ENCODE results near the gene EFCC1. TPM values are rescaled to one million over a fixed set of nuclear protein-coding genes. Genes with fewer than 3 reads are reported as not detected.

EFCC1 gene
- total RNA-seq, 1 donor from 2014 or later = 0.67 TPM

DNA sequence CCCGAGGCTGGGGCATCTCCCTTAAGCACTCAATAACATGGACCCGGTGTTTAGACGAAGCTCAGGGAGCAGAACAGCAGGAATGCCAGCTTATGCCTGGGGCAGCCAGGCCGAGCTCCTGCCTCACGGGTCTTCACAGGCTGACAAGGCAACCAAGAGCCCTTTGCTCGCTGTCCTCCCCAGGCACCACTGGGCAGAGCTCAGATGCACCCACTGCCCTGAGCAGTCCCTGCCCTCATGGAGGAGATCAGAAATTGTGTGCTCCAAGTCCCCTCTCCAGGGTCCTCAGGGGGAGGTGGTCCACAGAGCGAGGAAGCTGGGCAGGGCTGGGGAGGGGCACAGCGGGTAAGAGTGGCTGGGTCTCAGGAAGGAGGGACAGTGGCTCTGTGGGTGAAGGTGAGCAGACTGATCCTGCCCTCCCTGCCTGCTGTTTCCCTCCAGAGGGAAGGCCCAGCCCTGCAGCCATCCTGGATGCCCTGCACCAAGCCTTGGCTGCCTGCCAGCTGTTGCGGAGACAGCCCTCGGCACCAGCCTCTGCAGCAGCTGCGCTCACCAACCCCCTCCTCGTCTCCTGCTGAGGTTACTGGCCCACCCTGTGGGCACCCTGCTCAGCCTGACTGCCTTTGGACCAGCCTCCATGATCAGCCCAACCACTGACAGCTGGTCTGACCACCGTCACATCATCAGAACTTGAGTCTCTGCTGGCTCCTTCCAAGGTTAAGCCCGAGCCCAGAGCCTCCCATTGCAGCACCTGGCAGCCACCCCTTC is 38.4 kb downstream of the EFCC1 start:
- TF ChIP-seq, protein P1, sequence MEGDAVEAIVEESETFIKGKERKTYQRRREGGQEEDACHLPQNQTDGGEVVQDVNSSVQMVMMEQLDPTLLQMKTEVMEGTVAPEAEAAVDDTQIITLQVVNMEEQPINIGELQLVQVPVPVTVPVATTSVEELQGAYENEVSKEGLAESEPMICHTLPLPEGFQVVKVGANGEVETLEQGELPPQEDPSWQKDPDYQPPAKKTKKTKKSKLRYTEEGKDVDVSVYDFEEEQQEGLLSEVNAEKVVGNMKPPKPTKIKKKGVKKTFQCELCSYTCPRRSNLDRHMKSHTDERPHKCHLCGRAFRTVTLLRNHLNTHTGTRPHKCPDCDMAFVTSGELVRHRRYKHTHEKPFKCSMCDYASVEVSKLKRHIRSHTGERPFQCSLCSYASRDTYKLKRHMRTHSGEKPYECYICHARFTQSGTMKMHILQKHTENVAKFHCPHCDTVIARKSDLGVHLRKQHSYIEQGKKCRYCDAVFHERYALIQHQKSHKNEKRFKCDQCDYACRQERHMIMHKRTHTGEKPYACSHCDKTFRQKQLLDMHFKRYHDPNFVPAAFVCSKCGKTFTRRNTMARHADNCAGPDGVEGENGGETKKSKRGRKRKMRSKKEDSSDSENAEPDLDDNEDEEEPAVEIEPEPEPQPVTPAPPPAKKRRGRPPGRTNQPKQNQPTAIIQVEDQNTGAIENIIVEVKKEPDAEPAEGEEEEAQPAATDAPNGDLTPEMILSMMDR (IDR thresholded peaks at IDR 0.05; ENCODE audit: unreplicated experiment) = no peak

DNA sequence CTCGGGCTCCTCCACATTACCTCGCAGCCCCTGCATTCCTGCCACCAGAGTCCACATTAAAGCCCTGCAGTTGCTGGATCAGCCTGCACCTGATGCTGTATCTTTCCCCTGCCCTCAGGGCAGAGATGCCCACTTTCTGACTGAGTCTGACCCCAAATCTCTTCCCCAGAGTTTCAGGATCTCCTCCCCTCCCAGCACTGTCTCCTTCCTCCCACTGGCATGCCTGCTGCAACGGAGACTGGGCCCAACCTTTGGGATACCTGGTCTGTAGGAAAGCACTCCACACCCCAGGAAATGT is 38.9 kb downstream of the EFCC1 start:
- peaks cover 32% of the 10 kb centered on the region for H3K27me3 Mint-ChIP-seq (ENCODE audit: low read depth)
- H3K9me3 Mint-ChIP-seq = peaks cover 17% of the 10 kb centered on the region
- no peak overlapping the region for H3K4me3 Mint-ChIP-seq
- H3K36me3 Mint-ChIP-seq = peaks cover 3% of the 10 kb centered on the region
- peaks cover 4% of the 10 kb centered on the region for H3K4me1 Mint-ChIP-seq
- no peak overlapping the region for H3K27ac Mint-ChIP-seq
- TF ChIP-seq, protein P1 (IDR thresholded peaks at IDR 0.05; ENCODE audit: unreplicated experiment) = no peak
- no peak for DNase-seq (ENCODE audit: low spot score in 2 of 2, unreplicated experiment in 2 of 2)

More for the DNA sequence above, 38.4 kb downstream of the EFCC1 start:
- peak in 1 of 2 experiments; percentile 66 for DNase-seq (ENCODE audit: low spot score in 2 of 2, unreplicated experiment in 2 of 2)
- Mint-ChIP-seq H3K36me3 (no peaks in the 10 kb centered on the region), H3K4me1 (peaks cover 4% of the 10 kb centered on the region), H3K27ac (no peak overlapping the region), H3K4me3 (no peak overlapping the region), H3K9me3 (peaks cover 12% of the 10 kb centered on the region), H3K27me3 (ENCODE audit: low read depth) (peaks cover 32% of the 10 kb centered on the region)

DNA sequence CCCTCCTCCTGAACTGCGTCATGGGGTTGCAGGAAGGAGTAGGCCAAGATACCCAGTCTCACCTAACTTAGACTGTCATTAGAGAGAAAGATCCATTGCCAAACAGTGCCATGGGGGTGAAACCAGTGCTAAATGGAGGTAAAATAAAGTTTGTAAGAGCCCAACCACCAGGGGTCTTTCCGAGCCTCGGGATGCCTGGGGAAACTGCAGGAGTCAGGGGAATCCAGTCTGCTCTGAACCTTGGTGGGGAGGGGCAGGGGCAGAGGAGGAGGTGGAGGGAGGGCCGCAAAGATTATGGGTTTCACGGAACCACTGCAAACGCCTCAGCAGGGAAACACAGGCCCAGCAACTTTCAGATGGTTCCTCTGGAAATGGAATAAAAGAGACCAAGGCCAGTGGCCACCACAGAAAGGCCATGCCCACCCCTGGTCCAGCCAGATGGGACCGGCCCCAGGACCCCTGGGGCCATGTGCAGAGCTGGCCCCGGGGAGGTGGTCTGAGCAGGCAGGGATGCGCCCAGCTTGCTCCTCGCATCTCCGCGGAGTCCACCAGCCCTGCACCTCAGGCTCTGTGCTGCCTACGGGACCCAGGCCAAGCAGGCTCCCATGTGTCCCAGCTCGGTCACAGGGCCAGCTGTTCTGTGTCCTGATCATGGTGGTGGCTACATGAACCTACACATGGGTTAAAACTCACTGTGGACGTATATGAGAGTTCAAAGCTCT is 39.6 kb downstream of the EFCC1 start:
- peaks cover 17% of the 10 kb centered on the region for H3K9me3 Mint-ChIP-seq
- no peak for DNase-seq (ENCODE audit: low spot score in 2 of 2, unreplicated experiment in 2 of 2)
- peaks cover 4% of the 10 kb centered on the region for H3K4me1 Mint-ChIP-seq
- TF ChIP-seq, protein P1 (IDR thresholded peaks at IDR 0.05; ENCODE audit: unreplicated experiment) = no peak
- peaks cover 32% of the 10 kb centered on the region for H3K27me3 Mint-ChIP-seq (ENCODE audit: low read depth)
- H3K36me3 Mint-ChIP-seq = peaks cover 3% of the 10 kb centered on the region
- H3K27ac Mint-ChIP-seq = no peak overlapping the region
- H3K4me3 Mint-ChIP-seq = no peak overlapping the region

DNA sequence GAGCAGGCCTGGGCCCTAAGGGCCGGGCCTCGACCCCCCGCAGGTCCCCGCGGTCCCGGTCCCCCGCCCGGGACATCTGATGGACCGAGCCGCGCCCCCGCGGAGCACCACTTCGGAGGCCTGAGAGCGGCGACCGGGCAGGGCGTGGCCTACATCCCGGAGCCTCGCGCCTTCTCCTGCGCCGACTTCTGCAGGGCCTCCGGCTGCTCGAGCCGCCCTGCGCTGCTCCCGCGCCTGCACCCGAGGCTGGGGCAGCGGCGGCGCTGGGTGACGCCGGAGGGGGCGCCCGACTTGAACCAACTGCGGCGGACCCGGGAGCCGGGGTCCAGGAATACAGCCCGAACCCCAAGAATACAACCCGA is 44.6 kb downstream of the EFCC1 start:
- H3K9me3 Mint-ChIP-seq = peaks cover 24% of the 10 kb centered on the region
- H3K4me3 Mint-ChIP-seq = no peak overlapping the region
- no peaks in the 10 kb centered on the region for H3K4me1 Mint-ChIP-seq
- TF ChIP-seq, protein P1 (IDR thresholded peaks at IDR 0.05; ENCODE audit: unreplicated experiment) = no peak
- no peak overlapping the region for H3K27ac Mint-ChIP-seq
- DNase-seq (ENCODE audit: low spot score in 2 of 2, unreplicated experiment in 2 of 2) = no peak
- peaks cover 29% of the 10 kb centered on the region for H3K27me3 Mint-ChIP-seq (ENCODE audit: low read depth)
- H3K36me3 Mint-ChIP-seq = peaks cover 8% of the 10 kb centered on the region

DNA sequence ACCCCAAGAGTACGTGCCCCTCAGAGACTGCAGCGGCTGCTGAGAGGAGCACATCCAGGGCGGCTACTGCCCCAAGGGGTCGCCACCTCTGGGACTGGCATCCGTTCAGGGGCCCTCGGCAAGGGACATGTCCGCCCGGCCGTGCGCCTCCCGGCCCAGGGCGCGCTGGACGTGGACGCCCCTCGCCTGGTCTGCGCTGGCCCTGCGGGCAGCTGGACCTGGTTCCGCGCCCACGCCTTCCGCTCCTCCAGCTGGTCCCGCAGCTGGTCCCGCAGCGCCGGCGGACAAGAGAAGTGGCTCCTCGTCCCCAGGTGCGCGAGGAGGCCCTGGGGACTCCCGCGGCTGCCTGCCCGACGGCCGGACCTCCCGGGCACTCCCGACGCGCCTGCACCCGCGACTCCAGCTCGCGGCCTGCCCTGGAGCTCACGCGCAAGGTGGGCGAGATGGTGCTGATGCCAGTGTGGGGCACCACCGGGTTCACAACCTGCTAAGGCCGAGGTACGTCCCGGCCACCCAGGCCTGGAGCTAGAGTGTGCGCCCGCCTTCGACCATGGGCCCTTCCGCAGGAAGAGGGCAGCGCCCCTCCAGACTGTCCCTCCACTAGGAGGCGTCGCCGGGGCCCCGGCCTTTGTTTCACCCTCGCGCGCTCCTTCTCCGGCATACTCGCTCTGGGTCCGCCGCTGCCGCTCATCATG is 45.1 kb downstream of the EFCC1 start:
- Mint-ChIP-seq H3K27ac (no peak overlapping the region), H3K36me3 (peaks cover 8% of the 10 kb centered on the region), H3K27me3 (ENCODE audit: low read depth) (peaks cover 29% of the 10 kb centered on the region), H3K9me3 (peaks cover 24% of the 10 kb centered on the region), H3K4me3 (no peak overlapping the region), H3K4me1 (no peaks in the 10 kb centered on the region)
- DNase-seq (ENCODE audit: low spot score in 2 of 2, unreplicated experiment in 2 of 2) = no peak
- TF ChIP-seq, protein P1 (IDR thresholded peaks at IDR 0.05; ENCODE audit: unreplicated experiment) = no peak
